Fibroblast of the conjunctiva (primary cell): ENCODE results near the gene RSPH1.

Experiments used
- DNase-seq: peaks from one replicate; pipeline ENCODE4 v3.0.0-alpha.2; 2010; ENCODE audit warnings: low read depth

RSPH1 gene

GRCh38 chr21:42532466-42533181 lies 36.6 kb upstream of the RSPH1 start:
- no peak for DNase-seq

GRCh38 chr21:42531771-42532170 lies 35.7 kb upstream of the RSPH1 start:
- no peak for DNase-seq

DNA sequence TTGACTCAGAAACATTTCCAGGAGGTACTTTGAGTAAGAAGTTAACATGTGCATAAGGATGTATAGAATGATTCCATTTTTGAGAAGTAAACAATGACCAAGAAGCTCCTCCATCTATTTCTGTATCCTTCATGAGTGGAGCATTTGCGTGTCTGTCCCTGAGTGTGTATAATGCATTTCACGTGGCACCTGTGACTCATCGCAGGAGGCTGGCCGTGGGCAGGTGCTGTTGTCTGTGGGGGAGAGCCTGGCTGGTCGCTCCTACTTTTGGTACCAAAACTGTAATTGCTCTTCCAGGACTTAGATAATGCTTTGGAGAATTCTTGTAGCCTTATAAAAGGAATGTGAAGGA lies 34.1 kb upstream of the RSPH1 start:
- DNase-seq = no peak

DNA sequence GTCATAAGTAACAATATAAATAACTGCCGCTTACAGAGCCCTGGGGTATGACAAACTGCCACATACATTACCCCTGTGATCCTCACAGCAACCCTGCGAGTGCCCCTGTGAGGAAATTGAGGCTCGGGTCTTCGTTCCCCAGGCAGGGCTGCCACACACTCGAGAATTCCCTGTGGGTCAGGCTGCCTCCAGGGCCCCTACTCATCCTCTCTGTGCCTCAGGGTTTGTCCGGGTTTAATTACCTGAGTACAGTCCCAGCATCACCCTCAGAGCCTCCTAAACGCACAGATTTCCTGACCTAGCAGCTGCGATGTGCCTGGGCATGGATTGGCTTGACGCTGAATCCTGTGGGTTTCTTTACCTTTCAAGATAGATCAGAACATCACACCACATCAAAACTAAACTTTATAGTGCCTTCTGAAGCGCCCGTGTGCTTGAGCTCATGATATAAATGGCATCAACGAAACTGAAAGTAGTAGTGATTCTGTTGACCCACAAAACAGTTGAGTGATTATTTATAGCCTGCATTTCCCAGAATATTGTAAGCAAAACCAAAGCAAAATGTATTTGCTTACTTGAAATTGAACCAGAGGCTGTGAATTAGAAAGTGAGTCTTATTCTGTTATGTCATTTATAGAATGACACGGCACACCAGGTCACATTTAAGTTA lies 31.6 kb upstream of the RSPH1 start:
- DNase-seq = no peak

DNA sequence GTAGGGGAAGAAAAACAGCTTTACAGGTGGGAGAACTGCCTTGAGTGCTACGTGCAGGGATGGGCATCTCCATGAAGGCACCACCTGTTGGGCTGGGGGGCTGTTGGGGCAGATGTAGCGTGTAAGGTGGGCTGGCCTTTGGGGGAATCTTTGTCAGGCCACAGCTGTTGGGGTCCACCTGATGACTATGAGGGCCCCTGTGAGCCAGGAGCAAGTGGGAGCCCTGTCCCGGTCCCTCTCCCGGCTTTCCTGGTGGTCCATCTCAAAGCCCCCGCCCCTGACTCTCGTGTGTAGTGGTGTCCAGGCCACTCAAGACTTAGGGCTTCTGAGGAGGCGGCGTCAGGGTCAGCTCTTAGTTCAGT lies 31.1 kb upstream of the RSPH1 start:
- no peak for DNase-seq

DNA sequence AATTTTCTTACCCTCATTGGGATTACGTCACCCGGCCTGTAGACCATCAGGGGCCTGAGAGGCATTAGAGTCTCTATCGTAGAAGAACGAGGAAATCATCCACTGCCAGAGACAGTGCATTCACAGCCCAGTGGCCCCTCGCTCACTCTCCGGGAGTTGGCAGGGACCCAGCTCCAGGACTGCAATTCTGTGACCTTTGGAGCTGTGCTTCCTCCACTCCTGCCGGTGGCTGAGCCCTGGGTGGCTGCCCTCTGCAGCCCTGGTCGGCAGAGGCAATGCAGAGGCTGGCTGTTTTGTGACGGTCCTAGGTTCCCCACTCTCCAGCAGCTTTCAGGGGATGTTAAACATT lies 30.3 kb upstream of the RSPH1 start:
- no peak for DNase-seq

GRCh38 chr21:42525676-42526378 lies 29.8 kb upstream of the RSPH1 start:
- DNase-seq = no peak

DNA sequence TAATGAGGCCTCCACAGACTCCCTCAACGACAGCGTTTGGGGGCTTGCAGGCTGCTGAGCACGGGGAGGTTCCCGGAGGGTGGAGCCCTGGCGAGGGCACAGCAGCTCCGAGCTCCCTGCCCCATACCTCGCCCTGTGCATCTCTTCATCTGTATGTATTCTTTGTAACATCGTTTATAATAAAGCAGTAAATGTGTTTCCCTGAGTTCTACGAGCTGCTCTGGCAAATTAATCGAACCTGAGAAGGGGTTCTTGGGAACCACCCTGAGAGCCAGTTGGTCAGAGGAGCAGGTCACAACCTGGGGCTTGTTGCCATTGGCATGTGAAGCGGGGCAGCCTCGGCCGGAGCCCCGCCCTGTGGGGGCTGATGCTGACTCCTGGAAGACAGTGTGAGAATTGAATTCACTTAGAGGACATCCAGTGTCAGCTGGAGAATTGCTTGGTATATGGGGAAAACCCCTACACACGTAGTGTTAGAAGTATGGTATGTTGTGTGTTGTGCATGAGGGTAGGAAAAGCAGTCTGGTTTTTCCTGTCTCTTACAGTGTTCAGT lies 29.1 kb upstream of the RSPH1 start:
- no peak for DNase-seq

DNA sequence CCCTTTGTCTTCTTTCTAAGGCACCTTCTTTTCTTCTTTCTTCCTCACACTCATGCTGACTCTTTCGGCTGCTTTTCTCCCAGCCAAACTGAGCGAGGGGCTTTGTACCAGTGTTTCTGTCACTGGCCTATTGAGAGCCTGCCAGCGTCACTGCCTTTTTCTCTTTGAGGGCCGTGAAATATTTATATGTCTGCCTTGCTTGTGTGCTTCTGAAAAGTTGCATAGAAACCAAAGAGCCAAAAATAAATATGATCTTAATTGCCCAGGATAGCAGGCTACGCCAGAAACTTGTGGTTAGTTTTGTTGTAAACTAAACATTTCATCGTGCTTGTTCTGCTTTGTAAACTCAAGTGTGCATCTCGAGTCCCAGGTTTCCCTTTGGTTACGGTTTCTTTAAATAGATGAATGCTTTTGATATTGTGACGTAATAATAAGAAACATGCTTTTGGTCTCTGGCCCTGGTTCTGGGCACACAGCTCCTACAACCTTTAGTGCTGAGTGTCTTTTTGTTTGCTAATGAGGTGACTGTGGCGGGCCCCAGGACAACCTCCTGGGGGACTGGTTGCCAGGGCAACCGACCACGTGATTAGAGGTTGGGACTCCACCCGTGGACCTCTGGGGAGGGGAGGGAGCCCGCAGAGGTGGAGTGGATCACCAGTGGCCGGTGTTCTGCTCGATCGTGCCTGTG lies 28.5 kb upstream of the RSPH1 start:
- peak; percentile 57 for DNase-seq

DNA sequence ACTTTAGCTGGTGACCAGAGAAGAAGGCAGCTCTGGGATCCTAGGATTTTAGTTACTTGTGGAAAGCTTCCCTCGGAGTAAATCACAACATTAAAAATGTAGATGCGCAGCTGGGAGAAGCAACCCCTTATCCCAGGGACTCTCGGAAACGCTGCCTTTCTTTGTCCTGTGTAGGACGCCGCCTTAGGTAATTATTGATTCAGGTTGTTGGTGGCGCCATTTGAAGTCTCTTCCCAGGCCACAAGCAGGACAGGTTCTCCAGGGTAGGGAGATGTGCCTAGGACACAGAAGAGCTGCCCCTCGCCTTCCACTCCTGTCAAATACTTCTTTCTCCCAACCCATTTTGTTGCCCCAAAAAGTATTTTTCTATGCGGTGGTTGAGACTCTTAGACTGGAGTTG lies 27.9 kb upstream of the RSPH1 start:
- no peak for DNase-seq

DNA sequence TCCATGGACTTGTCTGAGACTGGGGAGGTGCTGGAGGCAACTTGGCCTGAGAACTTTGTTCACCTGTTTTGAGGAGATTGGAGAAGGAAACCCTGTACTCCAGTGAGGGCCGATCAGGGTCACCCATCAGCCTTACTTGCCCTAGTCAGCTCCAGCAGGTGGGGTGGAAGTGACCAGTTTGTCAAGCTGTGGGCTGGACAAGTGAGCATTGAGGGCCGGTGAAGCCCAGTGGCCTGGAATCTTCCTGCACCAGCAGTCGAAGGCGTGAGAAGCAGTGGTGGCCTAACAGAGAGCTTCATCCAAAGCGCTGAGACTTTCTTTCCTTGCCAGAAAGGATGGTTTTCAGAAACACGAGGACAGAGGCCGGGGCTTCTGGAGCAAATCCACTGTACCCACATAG lies 27.2 kb upstream of the RSPH1 start:
- no peak for DNase-seq

DNA sequence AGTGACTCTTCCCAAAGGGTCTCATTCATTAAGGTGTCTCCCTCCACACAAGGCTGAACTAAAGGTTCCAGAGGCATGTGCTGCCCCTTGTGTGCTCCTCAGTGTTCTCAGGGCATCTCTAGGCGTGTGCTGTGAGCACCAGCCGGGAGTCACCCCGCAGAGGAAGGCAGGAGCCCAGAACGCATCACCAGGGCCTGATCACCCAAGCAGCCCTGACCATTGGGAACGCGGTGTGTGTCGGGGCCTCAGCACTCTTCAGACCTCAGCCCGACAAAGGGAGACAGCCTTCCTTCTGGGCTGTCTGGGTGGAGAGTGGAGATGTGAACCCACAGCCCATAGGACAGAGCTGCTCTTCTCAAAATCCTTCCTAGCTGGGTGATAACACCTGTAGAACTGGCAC lies 26.7 kb upstream of the RSPH1 start:
- no peak for DNase-seq

DNA sequence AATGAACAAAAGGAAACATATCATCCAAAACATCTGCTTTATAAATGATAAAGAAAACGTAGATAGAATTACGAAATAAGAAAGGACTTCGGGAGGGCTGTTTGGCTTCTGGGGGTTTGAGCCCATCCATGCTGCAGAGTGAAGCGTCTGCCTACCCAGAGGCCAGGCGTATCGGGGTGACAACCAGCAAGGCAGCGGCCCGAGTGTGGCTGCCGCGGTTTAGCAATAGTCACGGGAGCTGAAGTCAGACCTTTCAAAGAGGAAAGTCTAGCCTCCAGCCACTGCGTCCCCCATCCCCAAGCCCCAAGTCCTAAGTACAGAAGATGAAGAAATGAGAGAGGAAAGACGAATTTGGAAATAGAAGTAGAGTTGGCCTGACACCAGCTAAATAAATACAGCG lies 26.2 kb upstream of the RSPH1 start:
- DNase-seq = no peak

DNA sequence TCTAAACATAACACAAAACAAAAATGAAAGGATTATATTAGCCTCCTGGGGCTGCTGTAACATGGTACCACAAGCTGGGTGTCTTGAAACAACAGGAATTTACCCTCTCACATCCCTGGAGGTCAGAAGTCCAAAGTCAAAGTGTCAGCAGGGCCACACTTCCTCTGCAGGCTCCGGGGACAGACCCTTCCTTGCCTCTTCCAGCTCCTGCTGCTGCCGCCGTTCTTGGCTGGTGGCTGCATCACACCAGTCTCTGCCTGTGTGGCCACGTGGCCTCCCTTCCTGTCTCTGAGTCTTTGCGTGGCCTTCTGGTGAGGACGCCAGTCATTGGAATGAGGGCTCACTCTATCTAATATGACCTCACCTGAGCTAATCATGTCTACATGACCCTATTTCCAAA lies 25.8 kb upstream of the RSPH1 start:
- no peak for DNase-seq

- DNase-seq = no peak
Observed at GRCh38 chr21:42521384-42521783, 25.4 kb upstream of the RSPH1 start.

- DNase-seq = no peak
Observed at GRCh38 chr21:42520628-42521253, 24.7 kb upstream of the RSPH1 start.

- no peak for DNase-seq
Observed at GRCh38 chr21:42518626-42519025, 22.6 kb upstream of the RSPH1 start.

DNA sequence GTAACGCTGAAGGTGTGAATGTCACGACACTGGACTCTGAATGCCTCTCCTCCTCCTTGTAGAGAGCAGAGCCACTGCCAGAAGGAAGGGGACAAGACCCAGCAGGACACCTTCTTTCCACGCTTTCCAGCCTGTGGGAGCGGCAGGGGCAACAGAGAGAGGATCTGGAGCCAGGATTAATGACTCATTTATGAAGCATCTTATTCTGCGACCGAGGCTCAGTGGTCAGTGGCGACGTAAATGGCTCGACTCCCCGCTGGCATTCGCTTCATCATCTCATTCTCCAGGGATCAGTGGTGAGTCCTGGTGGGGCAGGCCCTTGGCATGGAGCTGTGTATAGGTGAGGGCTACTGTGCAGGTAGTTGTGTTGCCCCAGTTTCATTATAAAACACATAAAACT lies 22.2 kb upstream of the RSPH1 start:
- DNase-seq = no peak

DNA sequence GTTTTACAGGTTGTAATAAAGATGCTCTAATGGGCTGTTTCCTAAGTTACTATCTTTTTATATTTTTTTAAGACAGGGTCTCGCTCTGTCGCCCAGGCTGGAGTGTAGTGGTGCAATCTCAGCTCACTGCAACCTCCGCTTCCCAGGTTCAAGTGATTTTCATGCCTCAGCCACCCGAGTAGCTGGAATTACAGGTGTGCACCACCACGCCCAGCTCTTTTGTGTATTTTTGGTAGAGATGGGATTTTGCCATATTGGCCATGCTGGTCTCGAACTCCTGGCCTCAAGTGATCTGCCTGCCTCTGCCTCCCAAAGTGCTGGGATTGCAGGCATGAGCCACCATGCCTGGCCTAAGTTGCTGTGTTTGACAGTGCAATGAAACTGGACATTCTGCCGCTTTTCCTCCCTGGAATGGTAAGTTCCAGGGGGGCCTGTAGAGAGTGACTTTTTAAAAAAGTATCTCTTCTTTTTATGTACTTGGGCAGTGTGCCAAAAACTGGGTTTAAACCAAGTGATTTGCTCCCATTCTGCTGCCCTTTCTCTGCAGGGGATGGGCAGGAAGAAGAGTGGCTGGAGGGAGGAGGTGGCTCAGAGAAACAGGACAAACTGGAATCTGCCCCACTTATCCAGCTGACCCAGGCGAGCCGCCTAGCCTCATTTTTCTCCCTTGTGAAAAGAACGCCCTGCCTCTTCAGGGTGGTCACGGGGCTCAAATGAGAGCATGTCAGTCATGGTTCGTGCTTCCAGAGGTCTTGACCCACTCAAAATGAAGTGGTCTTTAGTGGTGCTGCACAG lies 19.9 kb upstream of the RSPH1 start:
- DNase-seq = no peak

GRCh38 chr21:42514883-42515228 lies 18.8 kb upstream of the RSPH1 start:
- DNase-seq = no peak
